Stimulated activated CD4-positive, alpha-beta T cell treated with anti-CD3 and anti-CD28 coated beads, Interleukin-4, amount 100 ng/mL, for 4 hours (primary cell): ENCODE results near the gene CCDC69.
A peak's percentile ranks its signal among the peaks of the same experiment; 100 is the strongest.

ENCODE experiments used
- DNase-seq, 2 experiments: peaks; one replicate each; pipeline ENCODE4 v3.0.0-alpha.2; 2020

CCDC69 gene

GRCh38 chr5:151157426-151158286 is 66.2 kb downstream of the CCDC69 start, which contains the start of gene ANXA6:
ANXA6 (minus strand) TSS chr5:151157779; CDS start chr5:151147901, 9,878 bp downstream.
- peak; percentile 55 to 63 for DNase-seq

GRCh38 chr5:151156507-151157420 is 67.1 kb downstream of the CCDC69 start:
- no peak for DNase-seq

GRCh38 chr5:151155775-151156506 is 68.0 kb downstream of the CCDC69 start:
- no peak for DNase-seq

- DNase-seq: peak; percentile 32 to 65
Measured at GRCh38 chr5:151154931-151155774, 68.7 kb downstream of the CCDC69 start.

GRCh38 chr5:151153766-151154272 is 70.1 kb downstream of the CCDC69 start:
- DNase-seq: peak; percentile 30 to 56

GRCh38 chr5:151153300-151153699 is 70.6 kb downstream of the CCDC69 start:
- no peak for DNase-seq

GRCh38 chr5:151151793-151152192 is 72.1 kb downstream of the CCDC69 start:
- peak in 1 of 2 experiments; percentile 27 for DNase-seq

- DNase-seq: no peak
Measured at GRCh38 chr5:151151263-151151660, 72.6 kb downstream of the CCDC69 start.

GRCh38 chr5:151150471-151151262 is 73.2 kb downstream of the CCDC69 start:
- DNase-seq: peak; percentile 31 to 66

GRCh38 chr5:151148583-151148982 is 75.3 kb downstream of the CCDC69 start:
- DNase-seq: no peak

GRCh38 chr5:151147033-151147432 is 76.9 kb downstream of the CCDC69 start:
- no peak for DNase-seq

- no peak for DNase-seq
Measured at GRCh38 chr5:151146061-151146460, 77.8 kb downstream of the CCDC69 start.

GRCh38 chr5:151144922-151145321 is 79.0 kb downstream of the CCDC69 start:
- no peak for DNase-seq

- DNase-seq: peak; percentile 36 to 37
Measured at GRCh38 chr5:151144275-151144674, 79.6 kb downstream of the CCDC69 start.

- DNase-seq: no peak
Measured at GRCh38 chr5:151143645-151144044, 80.2 kb downstream of the CCDC69 start.

GRCh38 chr5:151142933-151143332 is 81.0 kb downstream of the CCDC69 start:
- no peak for DNase-seq

GRCh38 chr5:151141535-151141934 is 82.4 kb downstream of the CCDC69 start:
- peak; percentile 49 to 66 for DNase-seq

- no peak for DNase-seq
Measured at GRCh38 chr5:151140686-151141459, 83.0 kb downstream of the CCDC69 start.

- DNase-seq: no peak
Measured at GRCh38 chr5:151139646-151140045, 84.2 kb downstream of the CCDC69 start.

- peak in 1 of 2 experiments; percentile 21 for DNase-seq
Measured at GRCh38 chr5:151139015-151139414, 84.9 kb downstream of the CCDC69 start.
